Activated effector memory CD4-positive, alpha-beta T cell treated with anti-CD3 and anti-CD28 coated beads, Interleukin-2, amount 50 U/mL, for 16 hours (primary cell): ENCODE measurements around the gene PNPO.

Source experiments
- DNase-seq: peaks from one replicate; pipeline ENCODE4 v3.0.0-alpha.2; 2020

PNPO gene

GRCh38 chr17:47952171-47953021 is 11.0 kb downstream of the PNPO start:
- no peak for DNase-seq

- no peak for DNase-seq
Measured at GRCh38 chr17:47953909-47954308, 12.5 kb downstream of the PNPO start.

GRCh38 chr17:47955497-47956461 is 14.4 kb downstream of the PNPO start:
- DNase-seq = no peak

- DNase-seq = no peak
Measured at GRCh38 chr17:47956791-47957590, 15.6 kb downstream of the PNPO start.

- DNase-seq = no peak
Measured at GRCh38 chr17:47957591-47958490, 16.5 kb downstream of the PNPO start, which contains the start of gene PRR15L. Gene PRR15L (minus strand): TSS chr17:47957883. CDS start chr17:47953234, 4,649 bp downstream.

- DNase-seq = no peak
Measured at GRCh38 chr17:47959825-47960655, 18.7 kb downstream of the PNPO start.

- no peak for DNase-seq
Measured at GRCh38 chr17:47961406-47961805, 20.0 kb downstream of the PNPO start.

- no peak for DNase-seq
Measured at GRCh38 chr17:47962901-47963300, 21.5 kb downstream of the PNPO start.

GRCh38 chr17:47964856-47965255 is 23.5 kb downstream of the PNPO start:
- no peak for DNase-seq

- DNase-seq = no peak
Measured at GRCh38 chr17:47966079-47966519, 24.7 kb downstream of the PNPO start.

GRCh38 chr17:47967607-47968252 is 26.4 kb downstream of the PNPO start:
- DNase-seq = no peak

GRCh38 chr17:47968836-47969235 is 27.5 kb downstream of the PNPO start:
- DNase-seq = no peak

- no peak for DNase-seq
Measured at GRCh38 chr17:47969930-47970724, 28.8 kb downstream of the PNPO start.

GRCh38 chr17:47970725-47971499 is 29.5 kb downstream of the PNPO start, which contains the start of gene CDK5RAP3:
Gene CDK5RAP3 (plus strand): TSS chr17:47971113. CDS start chr17:47971147, 34 bp downstream.
- DNase-seq = peak; percentile 100

- DNase-seq = no peak
Measured at GRCh38 chr17:47973541-47973940, 32.2 kb downstream of the PNPO start.

- DNase-seq = no peak
Measured at GRCh38 chr17:47975189-47975822, 33.9 kb downstream of the PNPO start.

- no peak for DNase-seq
Measured at GRCh38 chr17:47975823-47976205, 34.4 kb downstream of the PNPO start.

- DNase-seq = peak; percentile 76
Measured at GRCh38 chr17:47978324-47978723, 37.0 kb downstream of the PNPO start.
